ENCODE measurements around the gene FHAD1. TPM values are rescaled to one million over a fixed set of nuclear protein-coding genes. Genes with fewer than 3 reads are reported as not detected.

Gene FHAD1
- total and polyA plus RNA-seq, 9 of the 15 experiments (the other 6 are each of a cell fraction or from before 2014, with no cell fraction given) = 0.32 to 2.1 (median 1.5) TPM; not detected in 1

DNA sequence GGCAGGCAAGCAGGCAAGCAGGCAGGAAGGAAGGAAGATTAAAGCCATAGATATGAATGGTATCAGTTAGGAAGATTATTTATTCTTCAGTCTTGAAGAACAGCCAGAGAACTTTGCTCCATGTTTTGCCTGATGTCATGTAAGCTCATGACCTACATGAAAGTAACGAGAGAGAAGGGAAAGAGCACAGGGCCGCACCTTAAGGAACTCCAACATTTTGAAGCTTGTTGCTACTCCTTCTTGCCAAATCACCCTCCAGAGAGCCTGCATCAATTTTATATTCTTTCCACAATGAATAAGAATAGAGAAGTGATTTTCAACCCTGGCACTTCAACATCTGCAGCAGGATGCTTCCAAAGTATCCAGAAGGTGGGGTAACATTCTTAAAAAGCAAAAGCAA is 84.7 kb downstream of the FHAD1 start:
- no peaks in the 10 kb centered on the region for H3K36me3 ChIP-seq (ENCODE audit: control insufficient read depth, insufficient read depth, low read length)
- in situ Hi-C loops (cut with MboI) = no loop called here
- BruUV-seq (replicated peaks) = no TSS peak
- no peak overlapping the region for H3K27ac ChIP-seq (ENCODE audit: extremely low read depth, low read depth, low read length)
- WGBS (ENCODE audit: insufficient coverage, low coverage, missing lambda C conversion rate) = 3% methylated on average over 2 of the region's 2 CpGs
- H3K4me1 ChIP-seq (replicated peaks in 1 of 2; ENCODE audit: control insufficient read depth in 2 of 2, insufficient read depth in 2 of 2, low read length in 2 of 2) = peaks cover 20 to 21% of the 10 kb centered on the region in 2 experiments; a peak in 4 of 5 replicates
- H2AFZ ChIP-seq (ENCODE audit: low read depth, low read length) = no peak overlapping the region
- no peak for TF ChIP-seq TFAM (CRISPR knock-in tag; conservative IDR thresholded peaks at IDR 0.05)
- TF ChIP-seq NCOR1 (IDR thresholded peaks at IDR 0.05) = no peak
- peak; percentile 39; the same call in 1 of the 2 replicates for TF ChIP-seq ETV1 (tag; conservative IDR thresholded peaks at IDR 0.05; ENCODE audit: low read depth)
- H3K4me2 ChIP-seq (ENCODE audit: insufficient read depth, low read length) = no peak overlapping the region
- no peaks in the 10 kb centered on the region for H3K9me1 ChIP-seq (ENCODE audit: control insufficient read depth, insufficient read depth, low read length)
- H3K9me3 ChIP-seq (replicated peaks; ENCODE audit: control insufficient read depth, insufficient read depth, low read depth, low read length) = no peaks in the 10 kb centered on the region
- intact Hi-C loops (cut with micrococcal nuclease) = no loop called here
- FAIRE-seq (no peak), ATAC-seq (no peak), DNase-seq (ENCODE audit: extremely low read depth in 1 of 4, low spot score in 3 of 4) (no peak)
- H3K79me2 ChIP-seq (ENCODE audit: control insufficient read depth, insufficient read depth, low read length) = no peaks in the 10 kb centered on the region
- H3K27me3 ChIP-seq (ENCODE audit: control insufficient read depth in 2 of 2, insufficient read depth in 2 of 2, low read length in 2 of 2) = peaks cover 7 to 25% of the 10 kb centered on the region in 2 experiments
- H4K20me1 ChIP-seq (replicated peaks; ENCODE audit: control insufficient read depth, insufficient read depth, low read length) = peaks cover 6% of the 10 kb centered on the region; the same call in 1 of the 2 replicates
- ChIA-PET CTCF (ENCODE audit: low intra/inter-chr PET ratio) (no interaction called here), POLR2A (no interaction called here)
- no peak overlapping the region for H3K9ac ChIP-seq (ENCODE audit: insufficient read depth in 1 of 2, low read depth in 2 of 2, low read length in 2 of 2)
- H3K4me3 ChIP-seq = no peak overlapping the region

DNA sequence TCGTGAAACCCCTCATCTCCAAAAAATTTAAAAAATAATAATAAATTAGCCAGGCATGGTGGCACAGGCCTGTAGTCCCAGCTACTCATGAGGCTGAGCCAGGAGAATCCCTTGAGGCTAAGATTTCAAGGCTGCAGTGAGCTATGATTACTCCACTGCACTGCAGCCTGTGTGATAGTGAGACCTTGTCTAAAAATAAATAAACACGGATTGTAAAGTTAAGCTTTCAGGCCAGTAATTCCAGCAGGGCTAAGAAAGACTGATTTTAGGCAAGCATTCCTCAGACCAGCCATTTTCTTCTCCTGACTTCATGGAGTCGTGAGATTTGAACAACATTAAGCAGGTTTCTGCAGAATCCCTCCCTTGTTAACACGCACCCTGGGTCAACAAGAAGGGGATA is 85.5 kb downstream of the FHAD1 start:
- Histone ChIP-seq H3K4me2 (ENCODE audit: insufficient read depth, low read length) (no peak overlapping the region), H4K20me1 (replicated peaks; ENCODE audit: control insufficient read depth, insufficient read depth, low read length) (peaks cover 4% of the 10 kb centered on the region; the same call in 1 of the 2 replicates), H3K79me2 (ENCODE audit: control insufficient read depth, insufficient read depth, low read length) (no peaks in the 10 kb centered on the region), H3K4me3 (no peak overlapping the region), H3K9me1 (ENCODE audit: control insufficient read depth, insufficient read depth, low read length) (no peaks in the 10 kb centered on the region), H2AFZ (ENCODE audit: low read depth, low read length) (no peak overlapping the region), H3K9me3 (replicated peaks; ENCODE audit: control insufficient read depth, insufficient read depth, low read depth, low read length) (no peaks in the 10 kb centered on the region), H3K9ac (ENCODE audit: insufficient read depth in 1 of 2, low read depth in 2 of 2, low read length in 2 of 2) (no peak overlapping the region), H3K27ac (ENCODE audit: extremely low read depth, low read depth, low read length) (no peak overlapping the region), H3K36me3 (ENCODE audit: control insufficient read depth, insufficient read depth, low read length) (no peaks in the 10 kb centered on the region), H3K27me3 (ENCODE audit: control insufficient read depth in 2 of 2, insufficient read depth in 2 of 2, low read length in 2 of 2) (peaks cover 7 to 33% of the 10 kb centered on the region in 2 experiments), H3K4me1 (replicated peaks in 1 of 2; ENCODE audit: control insufficient read depth in 2 of 2, insufficient read depth in 2 of 2, low read length in 2 of 2) (peaks cover 15 to 16% of the 10 kb centered on the region in 2 experiments; a peak in 4 of 5 replicates)
- in situ Hi-C loops (cut with MboI) = no loop called here
- TF ChIP-seq MXI1 (IDR thresholded peaks at IDR 0.05; ENCODE audit: low read depth, low read length) (no peak), YY1 (IDR thresholded peaks at IDR 0.05; ENCODE audit: borderline replicate concordance in 1 of 3, control insufficient read depth in 1 of 3, extremely low read depth in 1 of 3, insufficient read depth in 3 of 3, insufficient read length in 1 of 3, insufficient replicate concordance in 2 of 3, low read depth in 1 of 3, low read length in 2 of 3) (no peak), ZNF785 (CRISPR knock-in tag; IDR thresholded peaks at IDR 0.05) (no peak), KLF6 (CRISPR knock-in tag; IDR thresholded peaks at IDR 0.05; ENCODE audit: borderline replicate concordance) (no peak), POLR2H (tag; IDR thresholded peaks at IDR 0.05; ENCODE audit: low read depth) (no peak), NBN (IDR thresholded peaks at IDR 0.05; ENCODE audit: low read depth) (no peak), ZNF695 (CRISPR knock-in tag; IDR thresholded peaks at IDR 0.05) (no peak), DIDO1 (tag; IDR thresholded peaks at IDR 0.05; ENCODE audit: low read depth) (no peak)
- ATAC-seq (no peak), DNase-seq (ENCODE audit: extremely low read depth in 1 of 4, low spot score in 3 of 4) (no peak), FAIRE-seq (no peak)
- POLR2A ChIA-PET = interaction anchor here (0.7 to 1.3 kb wide), 2 partner anchors 17 to 553 kb away, joined by 3 read pairs; no protein-coding TSS in a partner anchor
- intact Hi-C loops (cut with micrococcal nuclease) = no loop called here
- no TSS peak for BruUV-seq (replicated peaks)
- 3% methylated on average over 4 of the region's 4 CpGs for WGBS (ENCODE audit: insufficient coverage, low coverage, missing lambda C conversion rate)
- CTCF ChIA-PET (ENCODE audit: low intra/inter-chr PET ratio) = no interaction called here

All from K562 (cell line).